HG03342 (cell line): ENCODE results near the gene CCDC134.
"Not testable (repeated sequence)": the region's sequence is repeated elsewhere in the genome, so short reads cannot be mapped to it uniquely, and the experiment has no call there.

Experiments
- ATAC-seq: cut with Tn5 transposase; IDR thresholded peaks from one replicate; pipeline ENCODE4 v1.9.1; 2021; ENCODE audit warnings: mild to moderate bottlenecking, moderate library complexity; ENCODE audit not compliant: unreplicated experiment

Gene CCDC134

DNA sequence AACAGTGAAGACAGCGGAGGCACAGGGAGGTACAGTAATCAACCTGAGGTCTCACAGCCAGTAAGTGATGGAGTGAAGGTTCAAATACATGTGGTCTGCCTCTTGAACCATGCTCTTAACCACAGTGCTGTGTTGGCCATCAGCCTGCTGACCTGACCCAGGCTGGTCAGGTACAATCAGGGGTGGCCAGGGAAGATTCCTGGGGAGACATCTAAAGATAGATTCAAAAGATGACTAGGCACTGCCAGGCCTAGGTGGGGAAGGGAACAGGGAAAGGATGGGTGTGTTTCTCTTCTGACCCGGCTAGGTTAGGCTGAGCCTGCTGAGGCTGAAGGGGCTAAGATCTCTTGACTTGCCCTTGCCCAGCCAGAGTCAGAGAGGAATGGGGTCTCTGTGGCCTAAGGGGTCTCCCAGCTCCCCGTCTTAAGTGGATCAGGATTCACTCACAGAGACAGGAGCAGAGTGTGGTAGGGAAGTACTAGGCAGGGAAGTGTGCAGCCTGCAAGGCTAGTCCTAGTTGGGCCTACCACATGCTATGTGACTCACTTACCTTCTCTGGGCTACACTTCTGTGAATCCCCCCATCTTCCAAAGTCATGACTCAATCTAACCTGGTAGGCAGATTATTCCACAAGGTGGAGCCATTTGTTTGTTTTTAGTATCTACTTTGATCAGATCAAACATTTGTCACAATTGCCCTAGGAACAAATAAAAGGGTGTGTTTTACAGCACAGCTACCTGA, 22.0 kb downstream of the CCDC134 start:
- ATAC-seq, result no peak

- no peak for ATAC-seq
These were observed 23.3 kb downstream of the CCDC134 start for GRCh38 chr22:41823797-41824196.

DNA sequence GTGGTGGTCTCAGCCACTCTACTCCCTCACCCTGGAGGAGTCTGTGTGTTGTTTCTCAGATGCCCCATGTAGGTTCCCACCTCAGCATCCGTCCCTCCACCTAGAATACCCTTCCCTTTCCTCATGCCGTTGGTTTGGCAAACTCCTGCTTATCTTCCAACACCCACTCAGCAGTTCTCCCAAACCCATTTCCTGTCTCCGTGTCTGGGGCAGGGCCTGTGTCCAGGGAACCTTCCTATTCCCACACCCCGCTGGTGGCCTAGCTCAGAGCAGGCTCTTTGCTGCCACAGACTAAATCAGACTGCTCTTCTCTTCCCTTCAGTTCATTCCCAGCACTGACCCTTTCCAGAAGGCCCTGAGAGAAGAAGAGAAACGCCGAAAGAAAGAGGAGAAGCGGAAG, 24.9 kb downstream of the CCDC134 start:
- ATAC-seq, result no peak

GRCh38 chr22:41826021-41826420, 25.5 kb downstream of the CCDC134 start:
- no peak for ATAC-seq

GRCh38 chr22:41826430-41827383, 26.2 kb downstream of the CCDC134 start:
- no peak for ATAC-seq

DNA sequence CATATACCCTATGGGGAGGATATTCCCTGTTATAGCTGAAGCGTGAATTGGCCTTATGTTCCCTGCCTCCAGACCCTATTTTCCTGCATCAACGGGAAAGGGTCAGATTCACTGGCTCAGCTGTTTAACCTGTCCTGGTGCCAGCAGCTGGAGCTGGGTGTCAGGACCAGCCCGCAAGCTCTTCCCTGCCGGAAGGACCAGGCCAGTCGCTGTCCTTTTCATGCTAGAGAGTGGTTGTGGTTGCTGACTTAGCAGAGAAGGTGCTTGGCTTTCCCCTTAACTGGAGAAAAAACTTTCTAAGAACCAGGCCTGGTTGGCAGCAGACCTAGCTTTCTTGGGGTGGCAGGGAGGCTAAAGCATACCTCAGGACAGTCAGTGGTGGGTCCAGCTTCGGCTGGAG, 27.2 kb downstream of the CCDC134 start:
- no peak for ATAC-seq

DNA sequence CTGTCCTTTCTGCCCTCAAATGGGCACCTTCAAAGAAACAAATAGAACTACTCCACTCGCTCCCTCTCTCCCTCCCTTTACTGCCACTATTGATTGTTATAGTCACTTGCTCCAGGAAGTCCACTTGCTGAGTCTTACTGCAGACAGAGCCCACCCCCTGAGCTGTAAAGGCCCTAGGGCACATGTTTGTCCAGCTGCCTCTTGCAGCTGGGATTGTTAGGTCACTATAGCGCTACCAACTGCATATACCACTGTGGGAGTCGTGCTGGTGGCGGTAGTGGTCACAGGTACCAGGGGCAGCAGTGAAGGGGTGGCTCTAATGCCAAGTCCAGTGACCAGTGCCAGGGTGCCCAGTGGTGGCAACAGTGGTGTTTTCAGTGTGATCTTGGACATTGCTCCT, 28.0 kb downstream of the CCDC134 start:
- no peak for ATAC-seq

DNA sequence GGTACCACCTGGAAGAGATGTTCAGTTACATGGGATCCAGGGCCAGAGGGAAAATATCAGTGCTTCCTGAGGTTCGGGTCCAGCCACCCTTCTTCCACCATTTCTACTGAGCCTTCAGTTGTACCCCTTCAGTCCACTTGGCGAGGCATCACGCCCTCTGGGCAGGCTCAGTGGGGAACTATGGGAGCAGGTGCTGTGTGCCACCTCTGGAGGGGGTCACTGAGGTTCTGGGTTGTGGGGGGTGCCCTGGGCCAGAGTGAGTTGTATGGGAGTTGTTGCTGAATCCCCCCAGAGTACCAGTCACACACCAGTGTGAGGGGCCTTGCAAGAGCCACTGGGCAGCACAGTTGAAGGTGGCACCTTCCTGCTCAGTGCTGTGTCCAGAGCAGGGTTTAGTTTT, 29.7 kb downstream of the CCDC134 start:
- ATAC-seq, result no peak

DNA sequence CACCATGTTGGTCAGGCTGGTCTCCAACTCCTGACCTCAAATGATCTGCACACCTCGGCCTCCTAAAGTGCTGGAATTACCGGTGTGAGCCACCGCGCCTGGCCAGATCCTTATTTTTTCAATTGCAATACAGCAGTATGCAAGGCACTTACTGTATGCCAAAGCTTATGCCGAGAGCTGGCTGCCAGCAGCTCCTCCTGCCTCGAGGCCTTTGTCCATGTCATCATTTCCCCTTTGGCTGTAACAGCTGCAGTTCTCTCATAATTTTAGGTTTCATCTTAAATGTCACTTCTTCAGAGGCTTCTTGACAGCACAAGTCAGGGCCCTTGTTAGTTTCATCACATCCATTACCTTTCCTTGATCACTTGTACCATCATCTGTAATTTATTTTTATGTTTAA, 30.9 kb downstream of the CCDC134 start:
- no peak for ATAC-seq

GRCh38 chr22:41831828-41832552, 31.5 kb downstream of the CCDC134 start:
- ATAC-seq, result peak; percentile 19

GRCh38 chr22:41832553-41833368, 32.3 kb downstream of the CCDC134 start, which contains the start of gene SREBF2:
Gene SREBF2 (plus strand): TSS chr22:41833105. CDS start chr22:41833271, 166 bp downstream.
- ATAC-seq, result peak; percentile 83

GRCh38 chr22:41833369-41834004, 33.0 kb downstream of the CCDC134 start:
- ATAC-seq, result peak; percentile 12

DNA sequence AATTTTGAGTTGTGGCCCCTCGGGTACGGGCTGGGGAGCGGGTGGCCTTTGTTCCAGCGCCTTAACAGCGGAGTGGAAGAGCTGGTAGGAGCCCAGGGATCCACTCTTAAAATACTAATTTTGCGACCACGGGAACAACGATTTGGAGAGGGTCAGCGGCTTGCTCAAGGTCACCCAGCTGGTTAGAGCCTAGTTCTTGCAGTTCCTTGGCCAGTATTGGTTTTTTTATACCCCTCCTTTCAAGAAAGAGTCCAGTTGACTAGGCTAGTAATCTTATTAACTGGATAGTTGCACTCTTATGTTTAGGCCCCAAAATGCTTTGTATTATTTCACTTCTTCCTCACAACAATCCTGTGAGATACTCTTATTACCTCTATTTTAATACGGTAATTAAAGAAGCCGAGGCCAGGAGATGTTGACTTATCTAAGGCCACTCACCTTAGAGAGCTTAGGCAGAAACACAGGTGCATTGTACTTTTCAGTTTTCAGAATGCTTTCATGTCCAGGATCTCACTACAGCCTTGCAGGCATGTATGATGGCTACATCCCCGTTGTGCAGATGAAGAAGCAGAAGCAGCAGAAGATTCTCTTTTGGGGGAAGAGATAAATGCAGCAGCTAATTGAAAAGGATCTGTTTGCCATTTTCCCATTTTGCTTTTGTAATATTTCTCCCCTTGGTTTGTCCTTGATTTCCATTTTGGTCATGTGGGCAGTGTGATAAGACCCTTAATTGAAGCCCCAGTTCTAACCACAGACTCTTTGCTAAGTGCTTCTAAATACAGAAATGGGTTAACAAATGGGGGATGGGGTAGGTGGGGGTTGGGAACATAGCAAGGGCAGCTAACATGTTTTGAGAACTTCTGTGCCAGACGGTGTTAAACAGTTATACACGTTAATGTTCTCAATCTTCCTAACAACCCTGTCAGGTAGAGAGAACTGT, 33.8 kb downstream of the CCDC134 start:
- ATAC-seq, result no peak

DNA sequence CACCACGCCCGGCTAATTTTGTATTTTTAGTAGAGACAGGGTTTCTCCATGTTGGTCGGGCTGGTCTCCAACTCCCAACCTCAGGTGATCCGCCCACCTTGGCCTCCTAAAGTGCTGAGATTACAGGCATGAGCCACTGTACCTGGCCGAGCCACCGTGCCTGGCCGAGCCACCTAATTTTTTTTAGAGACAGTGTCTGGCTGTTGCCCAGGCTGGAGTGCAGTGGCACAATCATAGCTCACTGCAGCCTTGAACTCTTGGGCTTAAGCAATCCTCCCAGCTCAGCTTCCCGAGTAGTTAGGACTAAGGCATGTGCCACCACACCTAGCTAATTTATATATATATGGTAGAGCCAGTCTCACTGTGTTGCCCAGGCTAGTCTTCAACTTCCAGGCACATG, 35.0 kb downstream of the CCDC134 start:
- ATAC-seq, result not testable (repeated sequence)

DNA sequence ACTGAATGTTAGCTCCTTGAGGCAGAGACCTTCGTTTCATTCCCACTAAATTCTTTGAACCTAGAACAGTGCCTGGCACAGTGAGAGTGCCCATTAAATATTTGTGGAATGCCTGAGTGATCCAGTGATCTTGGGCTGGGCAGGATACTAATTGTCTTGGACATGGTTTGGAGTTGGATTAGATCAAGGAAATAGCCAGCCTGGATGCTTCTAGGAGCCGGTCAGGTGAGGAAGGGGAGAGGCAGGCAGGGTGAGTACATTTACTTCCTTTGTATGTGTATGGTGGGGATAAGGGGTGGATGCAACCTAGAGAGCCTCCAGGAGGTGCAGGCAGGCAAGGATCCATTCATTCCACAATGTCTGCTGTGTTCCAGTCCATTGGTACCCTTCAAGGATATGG, 36.1 kb downstream of the CCDC134 start:
- ATAC-seq, result no peak

- no peak for ATAC-seq
These were observed 38.6 kb downstream of the CCDC134 start for GRCh38 chr22:41838842-41839618.

GRCh38 chr22:41840216-41840615, 39.7 kb downstream of the CCDC134 start:
- no peak for ATAC-seq

GRCh38 chr22:41841085-41841712, 40.7 kb downstream of the CCDC134 start:
- ATAC-seq, result no peak
